Progenitor cell of endocrine pancreas (in vitro differentiated cells): ENCODE data around the gene CALN1. TPM values are rescaled to one million over a fixed set of nuclear protein-coding genes. Genes with fewer than 3 reads are reported as not detected.

Source experiments
- DNase-seq: peaks from one replicate; pipeline ENCODE4 v3.0.0; 2021; ENCODE audit warnings: low spot score; ENCODE audit not compliant: unreplicated experiment
- H3K27ac Mint-ChIP-seq: 2 replicates; pipeline ENCODE4 v1.8.0; 2021; ENCODE audit warnings: mild to moderate bottlenecking, moderate library complexity, mixed read lengths
- H3K27me3 Mint-ChIP-seq: 2 replicates; pipeline ENCODE4 v1.8.0; 2021; ENCODE audit warnings: mixed read lengths
- H3K36me3 Mint-ChIP-seq: 2 replicates; pipeline ENCODE4 v1.8.0; 2022; ENCODE audit warnings: mixed read lengths; ENCODE audit not compliant: insufficient read depth
- H3K4me1 Mint-ChIP-seq: 2 replicates; pipeline ENCODE4 v1.8.0; 2021; ENCODE audit warnings: low read depth, mixed read lengths
- H3K4me3 Mint-ChIP-seq: 2 replicates; pipeline ENCODE4 v1.8.0; 2021; ENCODE audit warnings: low read depth, mild to moderate bottlenecking, moderate library complexity, mixed read lengths
- H3K9me3 Mint-ChIP-seq: 2 replicates; pipeline ENCODE4 v1.8.0; 2021; ENCODE audit warnings: low read depth, mixed read lengths
- CTCF ChIP-seq: fragments of 200-600 bp; sonication (generic); IDR thresholded peaks from one replicate; pipeline ENCODE4 v1.5.0; 2021; ENCODE audit warnings: antibody characterized with exemption, mild to moderate bottlenecking; ENCODE audit not compliant: unreplicated experiment
- total RNA-seq: library from RNA; stranded (reverse); gene quantifications from 2 replicates; pipeline ENCODE4 v1.2.1, GENCODE V29; 2021

The CALN1 gene
- total RNA-seq, 1 donor from 2014 or later = 0.79 TPM

GRCh38 chr7:72106405-72106804, 305.7 kb downstream of the CALN1 start:
- DNase-seq = no peak
- Mint-ChIP-seq H3K27ac (no peak overlapping the region), H3K9me3 (peaks cover 15% of the 10 kb centered on the region), H3K4me3 (no peak overlapping the region), H3K4me1 (no peaks in the 10 kb centered on the region), H3K27me3 (peaks cover 15% of the 10 kb centered on the region), H3K36me3 (peaks cover 5% of the 10 kb centered on the region)
- TF ChIP-seq CTCF = no peak

GRCh38 chr7:72101444-72101843, 310.7 kb downstream of the CALN1 start:
- Mint-ChIP-seq H3K4me3 (no peak overlapping the region), H3K4me1 (no peaks in the 10 kb centered on the region), H3K36me3 (no peaks in the 10 kb centered on the region), H3K9me3 (no peaks in the 10 kb centered on the region), H3K27me3 (peaks cover 3% of the 10 kb centered on the region), H3K27ac (no peak overlapping the region)
- DNase-seq = no peak
- TF ChIP-seq CTCF = no peak

GRCh38 chr7:72099784-72100183, 312.4 kb downstream of the CALN1 start:
- no peaks in the 10 kb centered on the region for H3K27me3 Mint-ChIP-seq
- DNase-seq = no peak
- H3K27ac Mint-ChIP-seq = no peak overlapping the region
- H3K4me3 Mint-ChIP-seq = no peak overlapping the region
- H3K4me1 Mint-ChIP-seq = peaks cover 2% of the 10 kb centered on the region
- no peaks in the 10 kb centered on the region for H3K9me3 Mint-ChIP-seq
- no peak for TF ChIP-seq CTCF
- H3K36me3 Mint-ChIP-seq = no peaks in the 10 kb centered on the region

- H3K4me1 Mint-ChIP-seq = peaks cover 2% of the 10 kb centered on the region
- no peak for TF ChIP-seq CTCF
- H3K4me3 Mint-ChIP-seq = no peak overlapping the region
- no peak overlapping the region for H3K27ac Mint-ChIP-seq
- no peak for DNase-seq
- H3K27me3 Mint-ChIP-seq = no peaks in the 10 kb centered on the region
- H3K36me3 Mint-ChIP-seq = no peaks in the 10 kb centered on the region
- no peaks in the 10 kb centered on the region for H3K9me3 Mint-ChIP-seq
Observed at GRCh38 chr7:72098807-72099580, 313.1 kb downstream of the CALN1 start.

GRCh38 chr7:72097226-72097625, 314.9 kb downstream of the CALN1 start:
- Mint-ChIP-seq H3K36me3 (no peaks in the 10 kb centered on the region), H3K27me3 (no peaks in the 10 kb centered on the region), H3K4me3 (no peak overlapping the region), H3K9me3 (no peaks in the 10 kb centered on the region), H3K4me1 (peaks cover 2% of the 10 kb centered on the region), H3K27ac (no peak overlapping the region)
- no peak for DNase-seq
- TF ChIP-seq CTCF = no peak
